NT2/D1 (cell line): ENCODE results near the gene ABHD17C.

Experiments
- YY1 ChIP-seq: IDR thresholded peaks from 2 replicates; pipeline ENCODE4 v1.6.1; 2011; ENCODE audit not compliant: insufficient read length, insufficient read depth
- ZNF274 ChIP-seq: IDR thresholded peaks from 2 replicates; pipeline ENCODE4 v1.6.1; 2011; ENCODE audit warnings: mild to moderate bottlenecking, low read depth, low read length

GRCh38 chr15:80764535-80764934, 69.4 kb downstream of the ABHD17C start:
- TF ChIP-seq ZNF274 (no peak), YY1 (no peak)
